H9 (cell line): ENCODE results near the gene DUSP2. TPM values are rescaled to one million over a fixed set of nuclear protein-coding genes. Genes with fewer than 3 reads are reported as not detected.

ENCODE experiments used
- DNase-seq: peaks from one replicate; pipeline ENCODE4 v3.0.0-alpha.2; 2017
- H2AFZ ChIP-seq: one replicate; pipeline ENCODE4 v1.6.1; 2013; ENCODE audit warnings: mild to moderate bottlenecking, low read length, control low read depth, moderate library complexity
- H2AK5ac ChIP-seq: 2 replicates; pipeline ENCODE4 v1.6.1; 2013; ENCODE audit warnings: low read length, control low read depth, mixed read lengths; ENCODE audit not compliant: insufficient read length
- H2BK120ac ChIP-seq: one replicate; pipeline ENCODE4 v1.6.1; 2013; ENCODE audit warnings: low read depth, mild to moderate bottlenecking, low read length, control low read depth, inconsistent platforms; ENCODE audit not compliant: poor library complexity, severe bottlenecking
- H2BK12ac ChIP-seq: 2 replicates; pipeline ENCODE4 v1.6.1; 2013; ENCODE audit warnings: low read length, control low read depth, mixed read lengths, low read depth; ENCODE audit not compliant: insufficient read length
- H2BK15ac ChIP-seq: 2 replicates; pipeline ENCODE4 v1.6.1; 2013; ENCODE audit warnings: low read depth, low read length, control low read depth
- H2BK20ac ChIP-seq: one replicate; pipeline ENCODE4 v1.6.1; 2013; ENCODE audit warnings: low read depth, mild to moderate bottlenecking, low read length, control low read depth, inconsistent platforms; ENCODE audit not compliant: poor library complexity, severe bottlenecking
- H2BK5ac ChIP-seq: 2 replicates; pipeline ENCODE4 v1.6.1; 2013; ENCODE audit warnings: low read length, control low read depth, mixed read lengths; ENCODE audit not compliant: insufficient read length
- H3K14ac ChIP-seq: 2 replicates; pipeline ENCODE4 v1.6.1; 2013; ENCODE audit warnings: low read length, control low read depth; ENCODE audit not compliant: insufficient read depth
- H3K18ac ChIP-seq: 2 replicates; pipeline ENCODE4 v1.6.1; 2013; ENCODE audit warnings: low read depth, mild to moderate bottlenecking, mixed read lengths, low read length, control low read depth; ENCODE audit not compliant: insufficient read length
- H3K23ac ChIP-seq: 2 replicates; pipeline ENCODE4 v1.6.1; 2013; ENCODE audit warnings: low read length, control low read depth, mixed read lengths, low read depth; ENCODE audit not compliant: insufficient read length
- H3K23me2 ChIP-seq: 2 replicates; pipeline ENCODE4 v1.6.1; 2013; ENCODE audit warnings: low read depth, mild to moderate bottlenecking, mixed read lengths, low read length, control low read depth; ENCODE audit not compliant: insufficient read length, poor library complexity, severe bottlenecking
- H3K27ac ChIP-seq: 2 replicates; pipeline ENCODE4 v1.5.1; 2013; ENCODE audit warnings: low read length, control low read depth, mixed read lengths, low read depth; ENCODE audit not compliant: insufficient read length
- H3K27me3 ChIP-seq: 2 replicates; pipeline ENCODE4 v1.6.1; 2013; ENCODE audit warnings: low read length, control low read depth, inconsistent platforms; ENCODE audit not compliant: insufficient read depth
- H3K4ac ChIP-seq: 2 replicates; pipeline ENCODE4 v1.6.1; 2013; ENCODE audit warnings: low read depth, mild to moderate bottlenecking, control low read depth, inconsistent platforms, low read length, moderate library complexity
- H3K4me1 ChIP-seq: 2 replicates; pipeline ENCODE4 v1.6.1; 2013; ENCODE audit warnings: low read length, control low read depth, inconsistent platforms; ENCODE audit not compliant: insufficient read depth
- H3K4me2 ChIP-seq: 2 replicates; pipeline ENCODE4 v1.6.1; 2013; ENCODE audit warnings: low read length, control low read depth, mixed read lengths; ENCODE audit not compliant: insufficient read length, insufficient read depth
- H3K56ac ChIP-seq: 2 replicates; pipeline ENCODE4 v1.6.1; 2013; ENCODE audit warnings: low read depth, mild to moderate bottlenecking, mixed read lengths, low read length, control low read depth; ENCODE audit not compliant: insufficient read length
- H3K79me1 ChIP-seq: 2 replicates; pipeline ENCODE4 v1.6.1; 2013; ENCODE audit warnings: low read depth, mild to moderate bottlenecking, moderate library complexity, low read length, control low read depth, inconsistent platforms; ENCODE audit not compliant: insufficient read depth, poor library complexity, severe bottlenecking
- H3K79me2 ChIP-seq: 2 replicates; pipeline ENCODE4 v1.6.1; 2013; ENCODE audit warnings: low read length, control low read depth, inconsistent platforms; ENCODE audit not compliant: insufficient read depth
- H3K9ac ChIP-seq: 2 replicates; pipeline ENCODE4 v1.6.1; 2013; ENCODE audit warnings: low read length, control low read depth, mixed read lengths; ENCODE audit not compliant: insufficient read length; ENCODE audit errors: extremely low read depth
- H3K9me3 ChIP-seq: one replicate; pipeline ENCODE4 v1.6.1; 2013; ENCODE audit warnings: low read depth, low read length, inconsistent platforms; ENCODE audit not compliant: control insufficient read depth
- H3T11ph ChIP-seq: one replicate; pipeline ENCODE4 v1.6.1; 2013; ENCODE audit warnings: mild to moderate bottlenecking, low read length, control low read depth, inconsistent platforms
- H4K20me1 ChIP-seq: one replicate; pipeline ENCODE4 v1.6.1; 2013; ENCODE audit not compliant: control insufficient read depth, insufficient read length, insufficient read depth
- H4K5ac ChIP-seq: 2 replicates; pipeline ENCODE4 v1.6.1; 2013; ENCODE audit warnings: low read depth, mild to moderate bottlenecking, mixed read lengths, low read length, control low read depth; ENCODE audit not compliant: insufficient read length
- H4K8ac ChIP-seq: replicated peaks from 2 replicates; pipeline ENCODE4 v1.6.1; 2013; ENCODE audit warnings: low read length, control low read depth, mixed read lengths, low read depth; ENCODE audit not compliant: insufficient read length
- H4K91ac ChIP-seq: 2 replicates; pipeline ENCODE4 v1.6.1; 2013; ENCODE audit warnings: low read depth, mild to moderate bottlenecking, moderate library complexity, mixed read lengths, low read length, control low read depth; ENCODE audit not compliant: insufficient read length
- H3K27ac Mint-ChIP-seq, 3 experiments: 2 replicates in 2 of 3; 3 replicates in 1 of 3; pipeline ENCODE4 v1.8.0; 2020 to 2021; ENCODE audit warnings: mixed read lengths in 3 of 3, mild to moderate bottlenecking in 1 of 3, moderate library complexity in 1 of 3
- H3K27me3 Mint-ChIP-seq: 2 replicates; pipeline ENCODE4 v1.8.0; 2021; ENCODE audit warnings: low read depth, mild to moderate bottlenecking, moderate library complexity, mixed read lengths
- H3K36me3 Mint-ChIP-seq, 3 experiments: 2 replicates in 2 of 3; 3 replicates in 1 of 3; pipeline ENCODE4 v1.8.0; 2020 to 2021; ENCODE audit warnings: low read depth in 3 of 3, mixed read lengths in 3 of 3; ENCODE audit not compliant: insufficient read depth in 1 of 3
- H3K4me1 Mint-ChIP-seq, 2 experiments: 2 replicates each; pipeline ENCODE4 v1.8.0; 2020; ENCODE audit warnings: mixed read lengths in 2 of 2
- H3K4me3 Mint-ChIP-seq, 2 experiments: 2 replicates in 1 of 2; 3 replicates in 1 of 2; pipeline ENCODE4 v1.8.0; 2020 to 2021; ENCODE audit warnings: mild to moderate bottlenecking in 2 of 2, mixed read lengths in 2 of 2, moderate library complexity in 1 of 2
- H3K9me3 Mint-ChIP-seq, 2 experiments: 2 replicates in 1 of 2; 3 replicates in 1 of 2; pipeline ENCODE4 v1.8.0; 2020; ENCODE audit warnings: mild to moderate bottlenecking in 2 of 2, mixed read lengths in 2 of 2, moderate library complexity in 1 of 2
- WGBS: extraction: QIAGEN DNeasy Blood & Tissue Kit; methylation state at CpG from one replicate; pipeline ENCODE4 v1.1.7; 2013; ENCODE audit warnings: missing lambda C conversion rate, low lambda C conversion rate, mixed read lengths; ENCODE audit not compliant: insufficient read length; ENCODE audit errors: extremely low coverage; 5-methylcytosine and 5-hydroxymethylcytosine counted together
- total RNA-seq: library from RNA; stranded (reverse); gene quantifications from 2 replicates; pipeline ENCODE4 v1.2.1, GENCODE V29; 2021
- TF ChIP-seq, protein P1 (sequence below): fragments of 200-600 bp; sonication (generic); conservative IDR thresholded peaks from 3 replicates; pipeline ENCODE4 v1.8.0; 2021; ENCODE audit warnings: antibody characterized with exemption, mild to moderate bottlenecking

DUSP2 gene
- total RNA-seq, 1 experiment from 2014 or later, result 14.9 TPM

GRCh38 chr2:96188821-96189526 is 43.7 kb upstream of the DUSP2 start:
- H3K18ac ChIP-seq, result no peak overlapping the region
- H3K4me1 ChIP-seq, result no peaks in the 10 kb centered on the region
- H3K27ac Mint-ChIP-seq, result no peak overlapping the region; a peak in 1 of 7 replicates
- no peak overlapping the region for H3K27ac ChIP-seq
- H2BK15ac ChIP-seq, result no peak overlapping the region
- no peaks in the 10 kb centered on the region for H3K79me2 ChIP-seq
- no peak overlapping the region for H2AFZ ChIP-seq
- H3K79me1 ChIP-seq, result no peaks in the 10 kb centered on the region
- peaks cover 53 to 83% (median 75%) of the 10 kb centered on the region in 3 experiments for H3K36me3 Mint-ChIP-seq
- H2AK5ac ChIP-seq, result no peak overlapping the region
- H3T11ph ChIP-seq, result no peak overlapping the region
- H3K9ac ChIP-seq, result no peak overlapping the region
- H2BK5ac ChIP-seq, result no peak overlapping the region
- H3K9me3 Mint-ChIP-seq, result no peaks in the 10 kb centered on the region
- H3K9me3 ChIP-seq, result no peaks in the 10 kb centered on the region
- H3K56ac ChIP-seq, result no peak overlapping the region
- H3K4me1 Mint-ChIP-seq, result no peaks in the 10 kb centered on the region
- no CpG with 5 or more reads among the region's 12 CpGs for WGBS
- no peak overlapping the region for H2BK20ac ChIP-seq
- no peak overlapping the region for H4K8ac ChIP-seq
- no peak overlapping the region for H3K4me2 ChIP-seq
- H3K4me3 Mint-ChIP-seq, result no peak overlapping the region
- no peaks in the 10 kb centered on the region for H3K27me3 ChIP-seq
- no peak overlapping the region for H3K23ac ChIP-seq
- H4K5ac ChIP-seq, result no peak overlapping the region
- no peaks in the 10 kb centered on the region for H4K20me1 ChIP-seq
- H3K14ac ChIP-seq, result no peak overlapping the region
- no peak overlapping the region for H2BK12ac ChIP-seq
- no peak overlapping the region for H3K4ac ChIP-seq
- no peak for DNase-seq
- no peak overlapping the region for H2BK120ac ChIP-seq
- TF ChIP-seq, protein P1, sequence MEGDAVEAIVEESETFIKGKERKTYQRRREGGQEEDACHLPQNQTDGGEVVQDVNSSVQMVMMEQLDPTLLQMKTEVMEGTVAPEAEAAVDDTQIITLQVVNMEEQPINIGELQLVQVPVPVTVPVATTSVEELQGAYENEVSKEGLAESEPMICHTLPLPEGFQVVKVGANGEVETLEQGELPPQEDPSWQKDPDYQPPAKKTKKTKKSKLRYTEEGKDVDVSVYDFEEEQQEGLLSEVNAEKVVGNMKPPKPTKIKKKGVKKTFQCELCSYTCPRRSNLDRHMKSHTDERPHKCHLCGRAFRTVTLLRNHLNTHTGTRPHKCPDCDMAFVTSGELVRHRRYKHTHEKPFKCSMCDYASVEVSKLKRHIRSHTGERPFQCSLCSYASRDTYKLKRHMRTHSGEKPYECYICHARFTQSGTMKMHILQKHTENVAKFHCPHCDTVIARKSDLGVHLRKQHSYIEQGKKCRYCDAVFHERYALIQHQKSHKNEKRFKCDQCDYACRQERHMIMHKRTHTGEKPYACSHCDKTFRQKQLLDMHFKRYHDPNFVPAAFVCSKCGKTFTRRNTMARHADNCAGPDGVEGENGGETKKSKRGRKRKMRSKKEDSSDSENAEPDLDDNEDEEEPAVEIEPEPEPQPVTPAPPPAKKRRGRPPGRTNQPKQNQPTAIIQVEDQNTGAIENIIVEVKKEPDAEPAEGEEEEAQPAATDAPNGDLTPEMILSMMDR, result no peak
- no peaks in the 10 kb centered on the region for H3K23me2 ChIP-seq
- H4K91ac ChIP-seq, result no peak overlapping the region
- H3K27me3 Mint-ChIP-seq, result no peaks in the 10 kb centered on the region
